ENCODE data around the gene CAMTA1.
A peak's percentile ranks its signal among the peaks of the same experiment; 100 is the strongest.

CAMTA1 gene

GRCh38 chr1:6777813-6778212, 7.4 kb upstream of the CAMTA1 start:
- TF ChIP-seq Cebpa-rat (IDR thresholded peaks at IDR 0.05): no peak
- Histone ChIP-seq H3K4me2 (no peak overlapping the region), H3K27me3 (no peaks in the 10 kb centered on the region), H3K9ac (no peak overlapping the region), H3K9me3 (peaks cover 12% of the 10 kb centered on the region), H3K4me1 (peaks cover 27% of the 10 kb centered on the region), H3K27ac (no peak overlapping the region), H3K36me3 (no peaks in the 10 kb centered on the region), H3K4me3 (no peak overlapping the region), H4K20me1 (no peaks in the 10 kb centered on the region)

DNA sequence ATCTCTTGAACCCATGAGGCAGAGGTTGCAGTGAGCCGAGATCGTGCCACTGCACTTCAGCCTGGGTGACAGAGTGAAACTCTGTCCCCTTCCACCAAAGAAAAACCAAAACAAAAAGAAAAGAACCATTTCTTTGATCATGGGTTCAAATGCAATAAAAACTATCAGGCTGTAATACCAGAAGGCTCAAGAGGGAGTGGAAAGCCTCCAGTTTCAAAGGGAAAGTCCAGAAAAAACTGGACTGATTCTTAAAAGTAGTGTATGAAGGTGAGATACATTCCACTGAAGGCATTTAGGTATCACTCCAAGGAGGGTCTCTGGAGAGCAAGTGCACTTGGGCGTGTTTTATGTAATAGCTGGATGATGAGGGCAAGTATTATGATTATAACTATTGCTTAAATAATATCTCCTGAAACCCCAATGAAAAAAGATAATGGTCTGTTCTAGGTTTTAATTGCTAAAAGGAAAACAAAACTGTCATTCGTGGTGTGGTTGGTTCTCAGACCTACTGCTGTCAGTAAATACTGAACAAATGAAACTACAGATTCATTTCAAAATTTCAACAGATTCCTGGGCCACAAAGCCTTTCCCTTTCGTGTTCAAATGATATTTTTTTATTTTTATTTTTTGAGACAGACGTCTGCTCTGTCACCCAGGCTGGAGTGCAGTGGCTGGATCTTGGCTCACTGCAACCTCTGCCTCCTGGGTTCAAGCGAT, 6.0 kb upstream of the CAMTA1 start:
- no peak for TF ChIP-seq Cebpa-rat (IDR thresholded peaks at IDR 0.05)
- Histone ChIP-seq H3K4me2 (no peak overlapping the region), H3K9me3 (peaks cover 12% of the 10 kb centered on the region), H4K20me1 (no peaks in the 10 kb centered on the region), H3K9ac (no peak overlapping the region), H3K27ac (no peak overlapping the region), H3K27me3 (no peaks in the 10 kb centered on the region), H3K36me3 (no peaks in the 10 kb centered on the region), H3K4me3 (no peak overlapping the region), H3K4me1 (peaks cover 38% of the 10 kb centered on the region)

- Histone ChIP-seq H3K4me1 (peaks cover 44% of the 10 kb centered on the region), H3K4me2 (peak overlapping the region; percentile 45), H3K9ac (no peak overlapping the region), H3K27ac (no peak overlapping the region), H3K36me3 (no peaks in the 10 kb centered on the region), H4K20me1 (peaks cover 14% of the 10 kb centered on the region), H3K4me3 (no peak overlapping the region), H3K27me3 (no peaks in the 10 kb centered on the region), H3K9me3 (no peaks in the 10 kb centered on the region)
- no peak for TF ChIP-seq Cebpa-rat (IDR thresholded peaks at IDR 0.05)
These were observed 3.1 kb upstream of the CAMTA1 start for GRCh38 chr1:6782151-6782550.

- Histone ChIP-seq H3K9me3 (no peaks in the 10 kb centered on the region), H3K36me3 (no peaks in the 10 kb centered on the region), H3K4me3 (peak overlapping the region; percentile 94; the same call in 1 of the 2 replicates), H3K27me3 (no peaks in the 10 kb centered on the region), H3K4me1 (peaks cover 41% of the 10 kb centered on the region), H3K27ac (no peak overlapping the region), H4K20me1 (peaks cover 25% of the 10 kb centered on the region), H3K9ac (peak overlapping the region; percentile 96), H3K4me2 (peak overlapping the region; percentile 89)
- no peak for TF ChIP-seq Cebpa-rat (IDR thresholded peaks at IDR 0.05)
These were observed 2.0 kb upstream of the CAMTA1 start for GRCh38 chr1:6783221-6783620.

GRCh38 chr1:6783936-6784559, 1.2 kb upstream of the CAMTA1 start:
- no peak for TF ChIP-seq Cebpa-rat (IDR thresholded peaks at IDR 0.05)
- H3K4me3 ChIP-seq: peak overlapping the region; percentile 94
- H3K9ac ChIP-seq: peak overlapping the region; percentile 96
- no peaks in the 10 kb centered on the region for H3K27me3 ChIP-seq
- peaks cover 33% of the 10 kb centered on the region for H4K20me1 ChIP-seq
- H3K9me3 ChIP-seq: no peaks in the 10 kb centered on the region
- H3K4me2 ChIP-seq: peak overlapping the region; percentile 89
- H3K36me3 ChIP-seq: no peaks in the 10 kb centered on the region
- peaks cover 48% of the 10 kb centered on the region for H3K4me1 ChIP-seq
- peak overlapping the region; percentile 96 for H3K27ac ChIP-seq

DNA sequence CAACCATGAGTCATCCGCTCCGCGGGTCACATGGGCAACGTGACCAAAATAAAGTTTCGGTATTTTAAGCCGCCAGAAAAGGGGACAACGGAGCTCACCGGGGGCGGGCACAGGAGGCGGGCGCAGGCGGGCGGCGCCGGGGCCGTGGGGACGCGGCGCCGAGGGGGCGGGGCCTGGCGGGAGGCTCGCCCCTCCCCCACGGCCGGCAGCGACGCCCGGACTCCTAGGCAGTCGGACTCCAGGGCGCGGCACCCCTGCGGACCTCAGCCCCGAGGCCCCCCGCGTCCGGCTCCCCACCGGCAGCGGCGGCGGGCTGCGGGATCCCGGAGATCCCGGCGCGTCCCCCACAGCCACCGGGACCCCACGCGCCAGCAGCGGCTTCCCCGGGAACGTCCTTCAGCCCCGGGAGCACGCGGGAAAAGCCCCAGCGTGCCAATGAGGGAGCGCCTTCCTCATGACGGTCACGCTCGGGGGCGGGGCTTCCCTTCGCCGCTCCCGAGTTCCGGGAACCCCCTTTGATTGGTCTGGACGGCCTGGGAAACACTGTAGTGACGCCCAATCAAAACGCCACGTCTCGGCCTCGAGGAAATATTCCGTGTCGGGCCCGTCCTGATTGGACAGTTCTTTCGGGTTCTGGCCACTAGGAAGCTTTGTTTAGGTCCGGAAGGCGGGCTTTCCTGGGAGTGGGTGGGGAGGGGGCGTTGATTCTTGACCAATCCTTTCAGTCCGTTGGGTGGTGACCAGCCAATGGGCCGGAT, 515 bp upstream of the CAMTA1 start:
- H3K9me3 ChIP-seq: no peaks in the 10 kb centered on the region
- H3K9ac ChIP-seq: peak overlapping the region; percentile 96
- no peaks in the 10 kb centered on the region for H3K36me3 ChIP-seq
- peak overlapping the region; percentile 94 for H3K4me3 ChIP-seq
- no peaks in the 10 kb centered on the region for H3K27me3 ChIP-seq
- H3K27ac ChIP-seq: peak overlapping the region; percentile 96
- no peak for TF ChIP-seq Cebpa-rat (IDR thresholded peaks at IDR 0.05)
- peak overlapping the region; percentile 89 for H3K4me2 ChIP-seq
- H4K20me1 ChIP-seq: peaks cover 40% of the 10 kb centered on the region
- H3K4me1 ChIP-seq: peaks cover 55% of the 10 kb centered on the region

DNA sequence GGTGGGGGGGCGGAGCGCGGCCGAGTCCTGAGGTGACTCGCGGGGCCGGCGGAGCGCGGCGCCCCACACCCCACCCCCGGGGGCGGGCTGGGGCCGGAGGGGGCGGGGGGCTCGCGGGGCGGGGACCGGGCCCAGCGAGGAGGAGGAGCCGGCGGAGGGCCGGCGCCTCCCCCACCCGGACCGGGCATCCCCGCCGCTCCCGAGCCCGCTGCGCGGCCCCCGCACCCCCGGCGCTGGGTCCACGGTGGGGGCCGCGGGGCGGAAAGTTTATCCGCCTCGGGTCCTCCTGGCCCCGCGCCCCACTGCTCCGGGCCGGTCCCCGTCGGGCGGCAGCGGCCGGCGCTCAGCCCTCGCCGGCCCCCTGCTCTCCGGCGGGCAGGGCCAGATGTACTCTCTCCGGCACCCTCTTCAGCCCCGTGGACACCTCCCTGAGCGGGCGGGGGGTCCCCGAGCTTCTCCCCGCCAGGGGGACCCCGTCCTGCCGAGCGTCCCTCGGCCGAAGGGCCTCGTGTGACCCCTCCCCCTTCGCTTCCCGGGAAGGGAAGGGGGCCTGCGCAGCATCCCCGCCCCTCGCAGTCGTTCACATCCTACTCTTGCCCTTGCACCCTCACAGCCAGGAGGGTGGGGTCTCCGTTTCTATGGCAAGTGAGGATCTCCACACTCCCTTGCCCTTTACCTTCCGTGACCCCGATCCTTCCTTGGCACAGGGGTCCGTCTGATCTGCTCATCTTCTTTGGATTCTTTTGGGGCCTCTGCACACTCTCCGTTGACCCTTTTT, 663 bp downstream of the CAMTA1 start:
- peaks cover 57% of the 10 kb centered on the region for H3K4me1 ChIP-seq
- no peak for TF ChIP-seq Cebpa-rat (IDR thresholded peaks at IDR 0.05)
- peak overlapping the region; percentile 87 for H3K9ac ChIP-seq
- peak overlapping the region; percentile 94 for H3K4me3 ChIP-seq
- no peaks in the 10 kb centered on the region for H3K27me3 ChIP-seq
- H3K36me3 ChIP-seq: no peaks in the 10 kb centered on the region
- peaks cover 52% of the 10 kb centered on the region for H4K20me1 ChIP-seq
- H3K9me3 ChIP-seq: no peaks in the 10 kb centered on the region
- H3K27ac ChIP-seq: peak overlapping the region; percentile 83
- peak overlapping the region; percentile 89 for H3K4me2 ChIP-seq

- H3K27ac ChIP-seq: no peak overlapping the region
- H4K20me1 ChIP-seq: peaks cover 82% of the 10 kb centered on the region
- H3K4me1 ChIP-seq: peaks cover 36% of the 10 kb centered on the region
- H3K36me3 ChIP-seq: 0 out of 2 replicates have a peak, but pooled peaks cover 5% of the 10 kb centered on the region
- H3K27me3 ChIP-seq: no peaks in the 10 kb centered on the region
- TF ChIP-seq Cebpa-rat (IDR thresholded peaks at IDR 0.05): no peak
- no peak overlapping the region for H3K9ac ChIP-seq
- peak overlapping the region; percentile 63 for H3K4me2 ChIP-seq
- H3K4me3 ChIP-seq: no peak overlapping the region
- no peaks in the 10 kb centered on the region for H3K9me3 ChIP-seq
These were observed 3.7 kb downstream of the CAMTA1 start for GRCh38 chr1:6788946-6789345.

GRCh38 chr1:6790146-6790545, 4.9 kb downstream of the CAMTA1 start:
- peaks cover 94% of the 10 kb centered on the region for H4K20me1 ChIP-seq
- peaks cover 8% of the 10 kb centered on the region; the same call in 1 of the 2 replicates for H3K36me3 ChIP-seq

More at GRCh38 chr1:6790146-6790545, 4.9 kb downstream of the CAMTA1 start:
- Histone ChIP-seq H3K27ac (no peak overlapping the region), H3K27me3 (no peaks in the 10 kb centered on the region), H3K9ac (no peak overlapping the region), H3K9me3 (no peaks in the 10 kb centered on the region), H3K4me3 (no peak overlapping the region), H3K4me1 (peaks cover 36% of the 10 kb centered on the region), H3K4me2 (no peak overlapping the region)
- no peak for TF ChIP-seq Cebpa-rat (IDR thresholded peaks at IDR 0.05)
